HK-2 (cell line): Measurements from ENCODE around the gene DYNLRB1.
"Not testable (repeated sequence)": the region's sequence is repeated elsewhere in the genome, so short reads cannot be mapped to it uniquely, and the experiment has no call there.

Source experiments
- DNase-seq: peaks from one replicate; pipeline ENCODE4 v3.0.0-alpha.2; 2018; ENCODE audit not compliant: unreplicated experiment

DYNLRB1 gene

DNA sequence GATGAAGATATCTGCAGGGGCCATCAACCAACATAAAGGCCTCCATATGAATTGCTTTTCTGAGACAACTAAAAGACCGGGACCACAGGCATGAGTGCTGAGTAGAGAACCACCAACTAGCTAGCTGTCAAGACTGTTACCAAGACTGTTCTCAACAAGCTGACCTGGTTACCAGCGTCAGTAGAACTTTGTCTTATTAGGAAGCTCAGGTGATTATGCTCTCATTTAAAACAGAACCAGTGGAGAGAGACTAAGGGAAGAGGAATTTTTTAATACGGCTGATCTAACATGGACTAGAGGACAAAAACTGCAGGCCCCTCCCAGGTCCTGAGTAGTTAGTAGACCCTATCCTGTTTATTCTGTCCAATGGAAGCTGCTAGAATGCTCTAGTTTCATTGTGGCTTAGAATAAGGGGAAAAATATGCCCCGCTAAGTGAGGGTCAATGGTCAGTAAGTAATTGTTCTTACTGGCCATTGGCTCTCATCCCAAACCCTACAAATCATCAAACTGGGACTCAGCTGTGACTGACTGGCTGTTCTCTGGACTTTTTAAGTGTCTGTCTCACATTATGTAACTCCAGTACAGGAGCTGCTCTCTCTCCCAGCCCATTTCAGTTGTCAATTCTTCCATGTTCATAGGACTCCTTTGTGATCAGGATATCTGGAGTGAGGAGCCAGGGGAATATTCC lies 3.8 kb upstream of the DYNLRB1 start:
- DNase-seq = peak; percentile 50

DNA sequence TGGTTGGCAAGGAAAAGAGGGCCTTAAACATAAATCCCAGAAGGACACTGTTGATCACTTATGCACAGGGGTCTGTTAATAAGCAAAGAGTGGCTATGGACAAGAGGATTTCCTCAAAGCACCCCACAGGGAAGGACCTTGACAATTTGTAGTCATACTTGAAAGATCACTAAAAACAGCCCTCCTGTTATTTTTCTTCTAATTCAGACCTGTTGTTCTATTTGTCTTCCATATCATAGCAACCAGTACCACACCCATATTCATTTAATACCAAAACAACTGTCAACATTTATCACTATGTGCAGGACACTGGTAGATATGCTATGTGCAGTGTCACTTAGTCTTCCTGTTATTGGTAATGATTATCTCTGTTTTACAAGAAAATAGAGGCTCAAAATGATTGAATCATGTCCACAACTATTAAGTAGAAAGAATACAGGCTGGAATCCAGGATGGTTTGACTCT lies 3.2 kb upstream of the DYNLRB1 start:
- DNase-seq = no peak

DNA sequence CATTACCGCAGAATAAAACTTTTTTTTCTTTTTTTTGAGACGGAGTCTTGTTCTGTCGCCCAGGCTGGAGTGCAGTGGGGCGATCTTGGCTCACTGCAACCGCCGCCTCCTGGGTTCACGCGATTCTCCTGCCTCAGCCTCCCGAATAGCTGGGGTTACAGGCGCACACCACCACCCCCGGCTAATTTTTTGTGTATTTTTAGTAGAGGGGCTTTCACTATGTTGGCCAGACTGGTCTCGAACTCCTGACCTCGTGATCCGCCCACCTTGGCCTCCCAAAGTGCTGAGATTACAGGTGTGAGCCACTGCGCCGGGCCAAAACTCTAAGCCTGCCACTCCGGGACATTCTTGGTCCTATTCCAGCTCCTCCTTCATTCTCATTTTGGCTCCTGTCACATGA lies 2.2 kb upstream of the DYNLRB1 start:
- DNase-seq = not testable (repeated sequence)

DNA sequence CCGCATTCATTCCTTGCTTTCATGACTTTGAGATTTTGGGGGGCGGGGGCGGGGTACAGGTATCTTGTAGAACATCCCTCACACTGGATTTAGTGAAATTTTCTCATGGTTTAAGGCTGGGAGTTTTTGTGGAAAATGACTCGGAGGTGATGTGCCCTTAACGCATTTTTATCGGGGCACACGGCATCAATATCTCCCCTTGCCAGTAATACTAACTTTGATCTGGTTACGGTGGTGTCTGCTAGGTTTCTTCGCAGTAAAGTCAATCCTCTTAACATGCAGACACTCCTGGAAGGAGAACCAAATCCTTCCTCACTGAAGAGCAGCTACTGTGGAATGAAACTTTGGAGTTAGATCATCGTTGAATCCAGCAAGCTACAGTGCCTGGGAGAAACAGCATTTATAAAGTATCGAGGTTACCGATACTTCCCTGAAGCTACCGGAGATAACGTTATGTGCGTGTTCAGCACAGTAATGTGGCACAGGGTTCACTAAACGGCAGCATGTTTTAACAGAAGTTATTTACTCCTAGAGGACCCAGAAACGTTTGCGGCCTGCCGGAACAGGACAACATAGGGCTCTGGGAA lies 1.2 kb upstream of the DYNLRB1 start:
- no peak for DNase-seq

DNA sequence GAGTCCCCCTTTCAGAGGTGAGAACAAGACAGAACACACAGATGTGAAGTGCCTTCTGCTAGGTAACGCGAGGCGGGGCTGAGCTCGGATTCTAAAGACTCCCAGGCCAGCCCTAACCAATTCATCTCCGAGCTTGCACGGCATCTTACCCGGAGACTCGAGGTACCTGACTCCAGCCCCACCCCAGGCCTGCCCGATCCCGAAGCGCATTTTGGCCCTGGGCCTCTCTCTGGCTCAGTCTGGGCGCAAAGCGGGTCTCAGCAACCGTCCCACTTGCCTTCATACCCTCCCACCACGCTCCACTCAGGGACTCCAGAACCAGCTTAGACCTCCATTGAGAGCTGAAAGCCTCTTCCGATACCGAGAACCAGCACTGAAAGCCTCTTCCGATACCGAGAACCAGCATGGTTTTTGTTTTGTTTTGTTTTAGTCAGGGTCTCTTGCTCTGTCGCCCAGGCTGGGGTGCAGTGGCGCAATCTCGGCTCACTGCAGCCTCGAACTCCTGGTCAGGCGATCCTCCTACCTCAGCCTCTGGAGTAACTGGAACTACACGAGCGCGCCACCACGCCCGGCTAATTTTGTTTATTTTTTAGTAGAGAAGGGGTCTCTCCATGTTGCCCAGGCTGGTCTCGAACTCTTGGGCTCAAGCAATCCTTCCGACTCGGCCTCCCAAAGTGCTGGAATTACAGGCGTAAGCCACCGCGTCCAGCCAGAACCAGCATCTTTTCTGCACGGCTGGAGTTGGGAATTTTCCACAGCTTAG lies 557 bp upstream of the DYNLRB1 start:
- peak; percentile 77 for DNase-seq

DNA sequence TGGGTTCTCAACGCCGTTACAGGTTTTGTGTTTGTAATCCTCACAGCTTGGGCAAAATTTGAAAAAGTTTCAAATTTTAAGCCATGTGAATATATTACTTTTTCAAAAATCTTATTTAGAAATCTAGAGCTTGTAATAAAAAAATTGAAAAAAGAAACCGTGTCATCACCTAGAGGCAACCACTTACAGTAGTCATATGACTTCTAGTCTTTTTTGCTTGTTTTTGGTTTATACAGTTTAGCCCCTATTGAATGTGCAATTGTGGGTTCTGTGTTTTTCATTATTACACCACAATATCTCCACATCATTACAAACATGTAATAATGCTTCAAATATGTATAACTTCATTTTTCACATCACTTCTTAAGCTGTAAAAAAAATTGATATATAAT lies 888 bp downstream of the DYNLRB1 start:
- DNase-seq = no peak

DNA sequence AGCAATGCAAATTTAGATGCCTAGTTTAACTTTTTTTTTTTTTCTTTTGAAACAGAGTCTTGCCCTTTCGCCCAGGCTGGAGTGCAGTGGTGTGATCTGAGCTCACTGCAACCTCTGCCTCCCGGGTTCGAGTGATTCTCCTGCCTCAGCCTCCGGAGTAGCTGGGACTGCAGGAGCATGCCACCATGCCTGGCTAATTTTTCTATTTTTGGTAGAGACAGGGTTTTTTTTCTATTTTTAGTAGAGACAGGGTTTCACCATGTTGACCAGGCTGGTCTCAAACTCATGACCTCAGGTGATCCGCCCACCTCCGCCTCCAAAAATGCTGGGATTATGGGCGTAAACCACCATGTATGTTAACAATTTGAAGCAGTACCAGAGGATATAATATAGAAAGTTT lies 2.6 kb downstream of the DYNLRB1 start:
- not testable (repeated sequence) for DNase-seq

DNA sequence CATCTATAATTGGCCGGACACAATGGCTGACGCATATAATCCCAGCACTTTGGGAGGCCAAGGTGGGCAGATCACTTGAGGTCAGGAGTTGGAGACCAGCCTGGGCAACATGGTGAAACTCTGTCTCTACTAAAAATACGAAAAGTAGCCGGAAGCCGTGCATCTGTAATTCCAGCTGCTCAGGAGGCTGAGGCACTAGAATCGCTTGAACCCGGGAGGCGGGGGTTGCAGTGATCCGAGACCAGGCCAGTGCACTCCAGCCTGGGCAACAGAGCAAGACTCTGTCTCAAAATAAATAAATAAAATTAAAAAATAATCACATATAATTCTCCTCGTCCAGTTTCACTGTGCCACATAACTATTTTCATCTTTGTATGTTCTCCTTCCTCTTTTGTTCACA lies 3.6 kb downstream of the DYNLRB1 start:
- not testable (repeated sequence) for DNase-seq

DNA sequence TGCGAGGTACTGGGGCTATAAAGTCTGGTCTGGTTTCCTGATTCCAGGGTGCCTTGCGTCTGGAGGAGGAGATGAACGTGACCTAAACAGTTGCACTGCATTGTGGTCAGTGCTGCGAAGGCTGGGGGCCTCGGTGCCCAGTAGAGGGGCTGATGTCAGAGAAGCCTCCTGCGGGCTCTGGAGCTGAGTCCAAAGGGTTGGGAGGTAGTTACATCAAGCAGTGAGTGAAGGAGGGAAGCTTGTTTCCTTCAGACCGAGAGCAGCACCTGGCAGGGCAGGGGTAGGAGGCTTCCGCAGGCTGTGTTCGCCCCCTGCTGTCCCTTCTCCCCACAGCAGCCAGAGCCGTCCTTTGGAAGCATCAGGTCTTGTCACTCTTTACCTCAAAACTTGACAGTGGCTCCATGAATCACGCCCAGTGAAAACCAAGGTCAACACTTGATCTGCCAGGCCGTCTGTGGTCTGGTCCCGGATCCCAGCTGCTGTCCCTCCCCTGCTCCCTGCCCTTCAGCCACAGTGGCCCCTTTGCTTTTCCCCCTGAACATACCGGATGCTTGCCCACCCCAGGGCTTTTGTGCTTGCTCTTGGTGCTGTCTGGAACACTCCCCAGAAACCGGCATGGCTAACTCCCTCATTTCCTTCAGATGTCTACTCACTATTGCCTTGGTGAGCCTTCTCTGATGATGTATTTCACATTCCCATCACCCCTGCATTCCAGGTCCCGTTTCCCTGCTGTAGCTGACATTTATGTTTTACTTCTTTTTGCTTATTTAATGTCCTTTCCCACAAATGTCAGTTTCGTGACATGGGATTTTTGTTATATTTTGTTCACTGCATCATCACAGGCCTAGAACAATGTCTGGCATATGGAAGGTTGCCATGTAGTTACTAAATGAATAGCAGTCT lies 7.0 kb downstream of the DYNLRB1 start:
- peak; percentile 88 for DNase-seq

DNA sequence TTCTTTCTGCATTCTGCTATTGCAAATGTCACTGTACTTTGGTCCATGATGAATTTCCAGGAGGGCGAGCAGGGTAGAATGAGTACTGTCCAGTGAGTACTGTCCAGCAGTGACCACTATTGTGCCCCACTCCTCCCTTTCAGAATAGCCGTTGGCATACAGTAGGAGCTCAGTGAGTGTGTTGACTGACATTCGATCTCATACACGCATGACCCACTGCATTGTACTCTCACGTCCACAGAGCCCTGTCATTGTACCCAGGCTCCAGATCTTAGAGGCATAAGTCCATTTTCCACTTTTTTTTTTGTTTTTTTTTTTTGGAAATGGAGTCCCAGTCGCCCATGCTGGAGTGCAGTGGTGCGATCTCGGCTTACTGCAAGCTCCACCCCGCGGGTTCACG lies 8.2 kb downstream of the DYNLRB1 start:
- DNase-seq = no peak

DNA sequence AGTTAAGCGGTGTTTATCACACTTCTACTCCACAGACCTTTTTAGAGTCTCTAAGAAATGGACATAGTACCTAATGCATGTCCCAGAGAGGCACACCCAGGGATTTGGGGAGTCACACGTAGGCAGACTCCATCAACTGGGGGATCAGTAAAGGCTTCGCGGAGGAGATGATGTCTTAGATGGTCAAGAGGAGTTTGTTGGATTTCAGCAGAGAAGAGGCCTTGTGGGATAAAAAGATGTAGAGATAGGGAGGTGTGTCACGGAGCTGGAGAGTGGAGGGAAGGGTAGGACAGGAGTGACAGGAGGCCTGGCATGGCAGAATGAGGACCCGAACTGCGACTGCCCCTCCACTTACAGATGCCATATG lies 9.1 kb downstream of the DYNLRB1 start:
- DNase-seq = no peak

DNA sequence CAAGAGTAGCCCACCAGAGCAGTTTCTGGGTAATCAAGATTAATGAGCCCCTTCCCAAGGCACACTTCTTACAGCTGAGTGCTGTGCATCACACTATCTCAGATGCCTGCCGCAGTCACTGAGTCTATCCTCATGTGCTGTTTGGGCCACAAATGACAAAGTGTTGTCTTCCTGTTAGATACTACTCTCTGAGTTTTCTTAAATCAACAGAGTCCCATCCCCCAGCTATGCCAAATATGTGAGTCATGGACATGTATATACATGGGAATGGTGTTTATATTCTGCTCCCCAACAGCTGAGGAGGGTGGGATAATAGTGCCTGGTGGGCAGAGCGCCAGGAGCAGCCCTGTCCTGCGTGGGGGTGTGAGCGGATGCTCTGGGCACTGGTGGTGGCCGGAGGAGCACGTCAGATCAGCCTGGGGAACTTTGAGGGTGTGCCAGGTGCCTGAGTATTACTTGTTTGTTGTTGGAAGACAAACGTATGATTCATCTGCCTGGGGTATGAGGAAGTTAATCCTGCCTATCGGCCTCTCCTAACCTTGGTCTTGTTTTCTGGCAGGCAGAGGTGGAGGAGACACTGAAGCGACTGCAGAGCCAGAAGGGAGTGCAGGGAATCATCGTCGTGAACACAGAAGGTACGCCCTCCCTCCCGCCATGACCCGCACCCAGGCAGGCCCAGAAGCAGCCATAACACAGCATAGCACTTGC lies 9.6 kb downstream of the DYNLRB1 start:
- DNase-seq = peak; percentile 95

DNA sequence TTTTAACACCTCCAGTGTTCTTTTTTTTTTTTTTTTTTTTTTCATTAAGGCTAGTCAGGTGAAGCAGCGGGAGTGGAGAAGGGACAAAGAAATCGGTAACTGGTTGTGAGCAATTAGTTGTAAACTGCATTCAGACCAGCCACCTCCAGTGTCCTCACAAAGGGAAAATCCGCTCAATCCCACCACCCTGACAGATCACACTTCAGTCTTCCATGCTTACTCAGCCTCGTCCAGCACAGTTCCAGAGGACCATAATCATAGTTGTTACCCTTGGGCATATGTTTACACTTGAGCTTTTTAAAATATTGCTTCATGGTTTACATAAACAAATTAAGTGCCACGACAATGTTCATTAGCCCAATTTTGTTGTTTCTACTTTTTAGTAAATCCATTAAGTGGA lies 10.2 kb downstream of the DYNLRB1 start:
- no peak for DNase-seq

DNA sequence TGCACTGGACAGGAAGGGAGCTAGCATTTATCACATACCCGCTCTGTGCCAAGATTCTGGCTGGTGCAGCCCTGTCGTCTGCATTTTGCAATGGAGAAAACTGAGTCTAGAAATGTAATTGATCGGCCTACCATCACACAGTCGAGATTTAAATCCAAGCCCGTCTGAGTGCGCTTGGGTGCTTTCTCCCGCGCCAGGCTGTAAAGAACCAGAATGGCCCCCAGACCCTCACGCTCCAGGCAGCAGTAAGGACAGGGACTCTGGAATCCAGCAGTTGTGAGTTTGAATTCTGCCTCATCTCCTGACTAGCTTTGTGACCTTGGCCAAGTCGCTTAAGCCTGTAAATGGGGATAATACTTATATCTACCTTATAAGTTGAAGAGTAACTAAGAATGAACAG lies 10.8 kb downstream of the DYNLRB1 start:
- DNase-seq = no peak

DNA sequence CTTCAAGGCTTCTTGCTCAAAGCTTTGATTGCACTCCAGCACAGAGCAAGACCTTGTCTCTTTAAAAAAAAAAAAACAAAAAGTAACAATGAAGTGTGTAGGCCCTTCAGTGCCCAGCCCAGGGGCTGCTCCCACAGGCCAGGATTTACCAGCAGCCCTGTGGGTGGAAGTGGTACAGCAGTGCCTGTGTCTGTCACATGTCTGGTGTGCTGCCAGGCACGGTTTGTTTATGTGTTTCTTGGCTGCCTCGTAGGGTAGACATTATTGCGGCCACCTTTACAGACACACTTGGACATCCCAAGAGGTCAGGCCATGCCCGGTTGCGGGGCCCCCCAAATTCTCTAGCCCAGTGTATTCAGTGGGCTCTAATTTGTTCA lies 12.7 kb downstream of the DYNLRB1 start:
- no peak for DNase-seq

DNA sequence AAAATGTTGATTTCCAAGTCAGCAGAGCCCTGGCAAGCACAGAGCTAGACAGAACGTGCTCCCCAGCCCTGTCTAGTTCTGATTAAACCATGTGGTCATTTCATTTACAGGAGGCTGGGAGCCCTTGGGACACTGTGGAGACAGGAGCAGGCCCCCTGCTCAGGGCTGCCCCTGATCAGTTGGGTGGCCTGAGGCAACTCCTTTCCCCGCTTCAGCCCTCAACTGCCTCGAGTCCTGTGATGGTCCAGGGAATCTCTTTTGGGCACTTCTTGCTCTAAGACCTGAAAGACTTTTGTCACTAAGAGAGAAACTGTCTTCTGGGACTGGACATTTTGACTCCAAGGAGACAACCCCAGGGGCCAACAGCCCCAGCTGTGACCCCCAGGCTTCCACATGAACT lies 13.5 kb downstream of the DYNLRB1 start:
- no peak for DNase-seq

DNA sequence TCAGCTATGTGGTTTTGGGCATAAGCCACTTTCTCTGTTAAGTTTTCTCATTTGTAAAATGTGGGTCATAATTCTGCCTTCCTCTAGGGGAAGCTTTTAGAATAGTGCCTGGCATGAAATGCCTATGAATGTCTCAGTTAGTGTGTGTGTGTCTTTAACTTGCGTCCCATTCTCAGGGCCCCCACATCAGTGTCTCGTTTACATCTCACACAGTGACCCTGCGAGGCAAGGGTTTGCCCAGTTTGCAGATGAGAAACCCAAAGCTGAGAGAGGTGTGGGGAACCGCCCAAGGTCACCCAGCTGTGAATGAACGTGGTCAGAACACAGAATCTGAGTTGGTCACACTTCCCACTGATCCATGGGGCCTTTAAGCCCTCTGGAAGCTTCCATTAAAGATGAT lies 14.1 kb downstream of the DYNLRB1 start:
- no peak for DNase-seq

DNA sequence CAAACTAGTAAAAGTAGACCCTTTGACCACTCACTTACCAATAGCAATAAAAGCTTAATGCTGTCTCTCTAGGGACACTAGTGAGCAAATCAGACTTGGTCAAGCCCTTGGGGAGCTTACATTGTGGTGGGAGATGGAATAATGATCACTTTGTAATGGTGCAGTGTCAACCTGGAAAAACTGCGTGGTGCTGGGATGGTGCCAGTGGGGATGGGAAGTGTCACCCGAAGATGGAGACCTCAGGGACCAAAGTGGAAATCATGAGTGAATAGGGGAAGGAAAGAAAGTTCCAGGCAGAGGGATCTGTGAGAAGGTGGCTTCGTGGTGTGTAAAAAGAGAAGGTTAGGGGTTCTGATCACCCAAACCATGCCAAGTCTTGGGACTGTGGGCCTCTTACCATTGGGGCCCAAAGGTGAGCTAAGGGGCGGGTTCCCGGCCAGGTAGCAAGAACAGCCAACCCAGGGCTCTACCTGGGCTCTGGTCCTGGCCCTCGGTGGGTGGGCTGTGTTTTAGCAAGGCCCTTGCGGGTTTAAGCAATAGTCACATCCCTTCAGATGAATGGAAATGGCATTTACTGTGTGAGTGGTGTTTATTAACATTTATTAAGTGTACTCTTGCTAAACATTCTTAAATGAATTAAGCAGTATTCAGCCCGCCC lies 15.5 kb downstream of the DYNLRB1 start:
- DNase-seq = no peak

DNA sequence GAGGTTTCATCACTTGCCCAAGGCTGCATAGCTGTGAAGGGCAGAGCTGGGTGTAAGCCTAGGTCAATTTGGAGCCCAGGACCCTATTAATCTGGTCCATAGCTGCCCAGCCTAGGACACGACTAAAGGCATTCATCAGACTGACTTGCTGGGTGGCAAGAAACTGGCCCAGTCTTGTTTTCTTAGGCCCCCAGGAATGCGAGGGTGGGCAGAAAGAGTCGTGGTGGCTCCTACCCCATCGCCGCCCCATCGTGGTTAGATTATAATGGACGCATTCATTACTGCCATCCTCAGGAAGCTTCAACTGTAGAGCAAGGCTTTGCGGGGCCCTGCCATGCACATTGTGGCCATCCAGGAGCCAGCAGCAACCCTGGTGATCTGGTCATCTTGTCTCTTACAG lies 16.1 kb downstream of the DYNLRB1 start:
- DNase-seq = no peak

DNA sequence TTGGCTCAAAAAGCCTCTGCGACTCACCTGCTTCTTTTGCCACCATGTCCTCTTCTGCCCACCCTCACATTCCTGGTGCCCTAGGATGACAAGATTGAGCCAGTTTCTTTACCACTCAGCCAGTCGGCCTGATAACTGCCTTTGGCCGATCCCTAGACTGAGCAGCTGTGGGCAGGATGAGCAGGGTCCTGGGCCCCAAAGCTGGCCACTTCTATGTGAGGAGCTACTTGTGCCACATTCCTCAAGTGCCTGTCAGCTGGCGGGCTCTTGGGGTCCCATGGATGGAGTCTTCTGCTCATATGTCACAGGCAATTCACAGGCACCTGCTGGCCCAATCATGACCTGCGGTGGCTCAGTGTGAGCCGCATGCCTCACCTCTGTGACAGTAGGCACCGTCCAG lies 16.5 kb downstream of the DYNLRB1 start:
- no peak for DNase-seq
